Activated naive CD8-positive, alpha-beta T cell treated with anti-CD3 and anti-CD28 coated beads, Interleukin-2, amount 50 U/mL, for 24 hours (primary cell): Measurements from ENCODE around the gene KRT75.

Experiments
- ATAC-seq: fragments of 150-1000 bp; cut with Tn5 transposase; one replicate; pipeline ENCODE4 v1.10.0; 2021
- DNase-seq: peaks from one replicate; pipeline ENCODE4 v3.0.0; 2021
- H3K27ac Mint-ChIP-seq: one replicate; pipeline ENCODE4 v1.8.0; 2021; ENCODE audit warnings: mild to moderate bottlenecking, mixed read lengths
- H3K27me3 Mint-ChIP-seq: one replicate; pipeline ENCODE4 v1.8.0; 2021; ENCODE audit warnings: mixed read lengths
- H3K36me3 Mint-ChIP-seq: one replicate; pipeline ENCODE4 v1.8.0; 2021; ENCODE audit warnings: low read depth, mixed read lengths
- H3K4me1 Mint-ChIP-seq: one replicate; pipeline ENCODE4 v1.8.0; 2021; ENCODE audit warnings: mixed read lengths
- H3K4me3 Mint-ChIP-seq: one replicate; pipeline ENCODE4 v1.8.0; 2021; ENCODE audit warnings: mild to moderate bottlenecking, moderate library complexity, mixed read lengths
- H3K9me3 Mint-ChIP-seq: one replicate; pipeline ENCODE4 v1.8.0; 2021; ENCODE audit warnings: mixed read lengths

Gene KRT75

DNA sequence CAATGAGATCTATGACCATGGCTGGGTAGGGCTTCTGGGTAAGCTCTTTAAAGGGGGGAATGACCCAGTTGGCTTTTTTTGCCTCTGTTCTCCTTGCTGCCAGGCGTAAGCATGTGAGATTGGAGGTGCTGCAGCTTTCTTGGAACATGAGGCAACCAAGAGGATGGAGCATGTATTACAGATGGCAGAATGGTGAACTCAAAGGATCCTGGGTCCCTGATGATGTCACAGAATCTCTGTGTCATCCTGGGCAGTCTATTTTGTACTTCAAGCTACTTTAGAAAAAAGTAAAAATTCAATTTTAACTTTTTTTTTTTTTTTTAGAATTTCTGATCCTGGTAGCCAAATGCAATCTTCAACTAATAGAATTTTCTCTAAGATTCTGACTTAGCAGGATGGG lies 36.0 kb downstream of the KRT75 start:
- no peak overlapping the region for H3K4me3 Mint-ChIP-seq
- ATAC-seq (no peak), DNase-seq (no peak)
- H3K27me3 Mint-ChIP-seq, result no peaks in the 10 kb centered on the region
- no peaks in the 10 kb centered on the region for H3K9me3 Mint-ChIP-seq
- H3K27ac Mint-ChIP-seq, result no peak overlapping the region
- H3K36me3 Mint-ChIP-seq, result no peaks in the 10 kb centered on the region
- peaks cover 7% of the 10 kb centered on the region for H3K4me1 Mint-ChIP-seq

DNA sequence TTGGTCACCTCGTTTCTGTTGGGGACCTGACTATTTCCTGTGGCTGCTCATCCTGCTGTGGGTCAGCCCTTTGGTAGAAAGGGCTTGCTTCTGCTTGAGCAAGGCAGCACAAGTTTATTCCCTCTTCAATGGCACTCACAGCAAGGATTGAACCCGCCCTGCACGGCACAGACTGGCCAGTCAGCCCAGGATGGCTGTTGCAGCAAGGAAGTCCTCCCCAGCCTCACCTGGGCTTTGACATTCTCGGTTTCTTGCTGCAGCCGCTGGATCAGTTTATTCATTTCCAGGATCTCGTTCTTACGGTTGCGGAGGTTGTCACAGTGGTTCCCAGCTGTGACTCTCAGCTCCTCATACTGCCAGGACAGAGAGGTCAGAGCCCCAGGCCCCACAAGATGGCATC lies 37.5 kb downstream of the KRT75 start:
- DNase-seq (no peak), ATAC-seq (no peak)
- no peaks in the 10 kb centered on the region for H3K36me3 Mint-ChIP-seq
- H3K27me3 Mint-ChIP-seq, result no peaks in the 10 kb centered on the region
- H3K4me1 Mint-ChIP-seq, result peaks cover 7% of the 10 kb centered on the region
- no peak overlapping the region for H3K4me3 Mint-ChIP-seq
- no peaks in the 10 kb centered on the region for H3K9me3 Mint-ChIP-seq
- no peak overlapping the region for H3K27ac Mint-ChIP-seq

DNA sequence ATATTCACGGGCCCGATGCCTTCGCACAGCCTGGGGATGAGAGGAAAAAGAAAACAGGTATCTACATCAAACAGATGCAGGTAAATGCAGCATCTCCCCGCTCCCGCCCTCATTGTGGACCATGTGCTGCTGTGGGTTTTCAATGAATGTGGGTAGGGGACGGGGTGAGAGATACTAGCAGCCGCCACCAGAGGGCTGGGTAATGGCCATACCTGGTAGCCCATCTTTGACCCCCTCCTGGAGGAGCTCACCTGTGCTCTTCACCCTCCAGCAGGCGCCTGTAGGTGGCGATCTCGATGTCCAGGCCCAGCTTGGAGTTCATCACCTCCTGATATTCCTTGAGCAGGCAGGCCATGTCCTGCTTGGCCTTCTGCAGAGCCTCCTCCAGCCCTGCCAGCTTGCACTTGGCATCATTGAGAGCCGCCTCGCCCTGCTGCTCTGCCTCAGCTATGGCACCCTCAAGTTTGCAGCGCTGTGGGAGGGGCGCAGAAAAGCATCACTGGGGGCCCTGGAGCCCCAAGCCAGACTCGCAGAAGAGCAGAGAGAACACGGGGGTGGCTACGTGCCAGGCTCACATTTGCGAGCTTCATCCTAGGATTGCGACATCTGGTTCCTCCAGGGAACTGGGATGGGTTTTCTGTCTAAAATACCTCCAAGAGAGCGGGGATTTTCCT lies 38.3 kb downstream of the KRT75 start:
- no peak for ATAC-seq
- H3K36me3 Mint-ChIP-seq, result no peaks in the 10 kb centered on the region
- H3K4me1 Mint-ChIP-seq, result peaks cover 7% of the 10 kb centered on the region
- H3K9me3 Mint-ChIP-seq, result no peaks in the 10 kb centered on the region
- no peak overlapping the region for H3K27ac Mint-ChIP-seq
- peak; percentile 7 for DNase-seq
- no peaks in the 10 kb centered on the region for H3K27me3 Mint-ChIP-seq
- H3K4me3 Mint-ChIP-seq, result no peak overlapping the region

DNA sequence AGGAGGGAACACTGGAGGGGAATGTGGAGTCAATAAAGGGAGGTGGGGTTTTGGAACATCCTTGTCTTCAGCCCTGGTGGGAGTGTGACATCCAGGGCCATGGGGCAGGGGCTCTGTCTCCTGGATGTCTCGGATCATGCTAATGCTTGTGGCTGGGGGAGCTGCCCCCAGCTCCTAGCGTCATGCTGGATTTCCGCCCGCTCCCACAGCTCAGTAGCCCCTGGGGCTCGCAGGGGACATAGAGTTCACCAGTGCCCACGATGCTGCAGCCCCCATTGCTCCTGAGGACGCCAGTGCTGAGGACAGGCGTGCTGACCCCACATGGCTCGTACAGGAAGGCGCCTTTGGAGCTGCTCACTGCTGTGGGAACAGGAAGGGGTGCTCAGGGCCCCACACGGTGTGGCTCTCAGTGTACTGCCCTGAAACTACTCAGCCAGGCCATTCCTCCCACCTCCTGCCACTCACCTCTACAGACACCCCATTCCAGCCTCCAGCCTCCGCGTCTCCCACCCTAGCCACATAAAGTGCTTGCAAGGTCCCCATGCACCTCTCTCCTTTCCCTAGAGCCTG lies 39.2 kb downstream of the KRT75 start:
- H3K4me3 Mint-ChIP-seq, result no peak overlapping the region
- no peaks in the 10 kb centered on the region for H3K36me3 Mint-ChIP-seq
- peaks cover 7% of the 10 kb centered on the region for H3K4me1 Mint-ChIP-seq
- no peak overlapping the region for H3K27ac Mint-ChIP-seq
- no peak for ATAC-seq
- DNase-seq, result no peak
- H3K27me3 Mint-ChIP-seq, result no peaks in the 10 kb centered on the region
- no peaks in the 10 kb centered on the region for H3K9me3 Mint-ChIP-seq

DNA sequence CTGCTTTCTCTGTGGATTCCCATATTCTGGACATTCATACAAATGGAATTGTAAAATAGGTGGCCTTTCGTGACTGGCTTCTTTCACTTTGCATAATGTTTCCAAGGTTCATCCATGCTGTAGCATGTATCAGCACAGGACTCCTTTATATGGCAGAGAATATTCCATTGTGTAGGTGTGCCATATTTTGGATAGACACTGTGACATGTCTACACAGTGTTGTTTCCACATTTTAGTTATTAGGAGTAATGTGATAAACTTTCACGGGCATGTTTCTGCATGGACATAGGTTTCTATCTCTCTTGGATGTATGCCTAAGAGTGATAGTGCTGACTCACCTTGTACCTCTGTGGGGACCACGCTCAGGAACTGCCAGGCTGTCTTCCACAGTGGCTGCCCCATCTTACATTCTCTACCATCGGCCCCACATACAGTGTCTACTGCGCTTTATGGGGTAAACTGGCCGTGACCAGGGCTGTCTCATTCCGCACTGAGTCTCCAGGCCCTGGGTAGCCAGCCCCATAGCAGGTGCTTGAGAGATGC lies 41.6 kb downstream of the KRT75 start:
- Mint-ChIP-seq H3K9me3 (no peaks in the 10 kb centered on the region), H3K27me3 (no peaks in the 10 kb centered on the region), H3K36me3 (no peaks in the 10 kb centered on the region), H3K27ac (no peak overlapping the region), H3K4me1 (no peaks in the 10 kb centered on the region), H3K4me3 (no peak overlapping the region)
- DNase-seq (no peak), ATAC-seq (no peak)

DNA sequence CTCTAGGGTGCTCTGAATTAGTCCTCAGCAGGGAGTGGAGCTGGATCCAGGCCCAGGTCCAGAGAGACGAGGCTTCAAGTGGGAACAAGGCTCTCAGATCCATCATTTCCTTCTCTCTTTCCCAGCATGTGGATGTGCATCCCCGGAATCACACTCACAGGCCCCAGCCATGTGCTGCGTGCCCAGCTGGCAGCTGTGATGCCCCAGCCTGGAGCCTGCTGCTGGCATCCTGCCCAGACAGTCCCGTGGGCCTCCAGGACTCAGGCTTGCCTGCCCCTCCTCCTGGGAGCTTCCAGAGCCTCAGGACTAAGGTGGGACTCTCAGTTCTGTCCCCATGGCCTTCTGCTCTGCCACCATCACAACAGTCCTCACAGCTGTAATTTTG lies 42.6 kb downstream of the KRT75 start:
- H3K27ac Mint-ChIP-seq, result no peak overlapping the region
- no peaks in the 10 kb centered on the region for H3K36me3 Mint-ChIP-seq
- no peak overlapping the region for H3K4me3 Mint-ChIP-seq
- no peaks in the 10 kb centered on the region for H3K9me3 Mint-ChIP-seq
- no peaks in the 10 kb centered on the region for H3K4me1 Mint-ChIP-seq
- ATAC-seq (no peak), DNase-seq (no peak)
- no peaks in the 10 kb centered on the region for H3K27me3 Mint-ChIP-seq

DNA sequence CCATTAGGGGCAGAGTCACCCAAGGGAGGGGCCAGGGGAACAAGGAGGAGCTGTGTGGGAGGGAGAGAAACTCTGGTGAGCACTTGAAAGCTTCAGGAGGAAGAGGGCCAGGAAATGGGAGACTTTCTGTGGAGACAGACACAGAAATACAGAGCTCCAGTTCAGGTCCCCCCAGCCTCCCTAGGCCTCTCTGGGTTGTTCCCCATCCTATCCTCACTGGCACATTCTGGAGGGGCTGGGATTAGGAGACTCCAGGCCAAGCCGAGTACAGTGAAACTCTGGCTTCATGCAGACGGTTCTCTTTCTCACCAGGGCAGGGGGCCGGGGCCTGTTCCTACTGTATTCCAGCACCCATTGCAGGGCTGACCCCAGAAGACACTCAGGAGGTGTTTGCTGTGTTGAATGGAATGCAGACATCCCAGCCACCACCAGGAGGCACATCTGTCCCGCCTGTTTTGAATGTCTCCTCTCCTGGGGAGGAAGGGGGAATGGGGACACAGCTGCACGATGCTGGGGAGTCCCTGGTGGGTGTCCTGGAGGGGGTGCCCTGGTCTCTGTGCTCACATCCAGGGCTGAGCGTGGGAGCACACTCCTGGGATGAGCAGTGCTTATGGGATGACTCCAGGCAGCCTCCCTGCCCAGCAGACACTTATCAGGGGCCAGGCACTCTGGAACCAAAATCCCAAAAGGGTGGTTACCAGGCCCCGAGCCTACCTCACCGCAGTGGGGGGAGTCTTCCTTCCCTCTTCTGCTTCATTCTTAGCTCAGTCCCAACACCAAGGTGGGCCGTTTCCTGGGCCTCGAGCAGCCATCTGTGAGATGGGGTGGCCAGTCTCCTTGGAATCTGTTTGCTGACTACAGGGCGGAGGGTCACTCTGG lies 43.2 kb downstream of the KRT75 start:
- Mint-ChIP-seq H3K4me1 (no peaks in the 10 kb centered on the region), H3K4me3 (no peak overlapping the region), H3K9me3 (no peaks in the 10 kb centered on the region), H3K27ac (no peak overlapping the region), H3K36me3 (no peaks in the 10 kb centered on the region), H3K27me3 (no peaks in the 10 kb centered on the region)
- DNase-seq (no peak), ATAC-seq (no peak)

DNA sequence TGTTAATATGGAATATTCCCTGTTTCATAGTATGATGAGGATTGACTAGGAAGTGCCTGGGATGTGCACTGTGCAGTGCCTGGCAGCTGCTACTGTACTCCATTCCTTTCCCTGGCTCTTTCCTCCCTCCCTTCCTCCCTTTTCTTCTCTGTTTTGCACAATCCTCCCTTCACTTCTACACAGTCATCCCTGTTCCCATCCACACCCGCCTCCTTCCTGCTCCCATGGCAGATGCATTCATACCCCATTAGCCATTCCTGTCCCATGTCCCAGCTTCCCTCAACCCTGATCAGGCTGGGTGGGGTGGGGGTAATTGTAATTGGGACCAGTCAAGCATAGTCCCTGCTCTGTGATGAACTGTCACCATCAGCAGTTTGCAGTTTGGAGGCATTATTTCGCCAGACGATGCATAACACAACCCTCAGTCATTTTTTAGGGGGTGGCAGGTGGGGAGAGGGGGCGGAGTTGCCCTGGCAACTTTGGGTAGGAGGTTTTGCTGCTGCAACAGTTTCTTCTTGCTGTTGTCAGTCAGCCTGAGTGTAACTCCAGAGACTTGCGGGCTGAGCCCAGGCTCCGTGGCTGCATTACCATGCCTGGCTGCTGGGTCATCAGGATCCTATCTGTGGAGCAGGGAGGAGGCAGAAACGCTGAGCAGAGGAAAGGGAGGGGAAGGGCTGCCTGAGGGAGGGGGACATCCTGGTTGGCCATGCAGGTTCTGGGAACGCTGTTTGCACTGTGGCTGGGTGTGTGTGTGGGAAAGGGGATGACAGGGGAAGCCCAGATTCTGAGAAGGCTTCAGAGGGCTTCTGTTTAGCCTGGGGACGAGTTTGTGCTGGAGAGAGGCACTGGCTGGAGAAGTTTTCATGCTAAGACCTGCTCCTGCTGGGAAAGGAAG lies 44.6 kb downstream of the KRT75 start:
- no peak overlapping the region for H3K4me3 Mint-ChIP-seq
- no peaks in the 10 kb centered on the region for H3K27me3 Mint-ChIP-seq
- no peaks in the 10 kb centered on the region for H3K36me3 Mint-ChIP-seq
- H3K4me1 Mint-ChIP-seq, result no peaks in the 10 kb centered on the region
- ATAC-seq (no peak), DNase-seq (no peak)
- no peaks in the 10 kb centered on the region for H3K9me3 Mint-ChIP-seq
- no peak overlapping the region for H3K27ac Mint-ChIP-seq

DNA sequence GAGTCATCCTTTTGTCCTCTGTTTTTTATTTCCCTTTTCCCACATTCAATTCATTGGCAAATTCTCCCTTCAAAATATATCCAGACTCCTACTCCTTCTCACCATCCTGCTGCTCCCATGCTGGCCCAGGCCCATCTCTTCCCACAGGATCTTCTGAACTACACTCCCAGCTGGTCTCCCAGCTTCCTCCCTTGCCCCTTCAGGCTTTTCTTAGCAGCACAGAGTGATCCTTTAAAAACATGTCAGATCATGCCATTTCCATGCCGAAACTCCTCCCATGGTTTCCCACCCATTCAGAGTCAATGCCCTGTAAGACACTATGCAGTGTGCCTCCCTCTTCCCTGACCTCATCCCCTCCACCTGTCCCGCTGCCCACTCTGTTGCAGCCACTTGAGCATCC lies 46.3 kb downstream of the KRT75 start:
- no peak overlapping the region for H3K4me3 Mint-ChIP-seq
- no peaks in the 10 kb centered on the region for H3K27me3 Mint-ChIP-seq
- DNase-seq, result no peak
- H3K9me3 Mint-ChIP-seq, result no peaks in the 10 kb centered on the region
- H3K4me1 Mint-ChIP-seq, result peaks cover 4% of the 10 kb centered on the region
- H3K27ac Mint-ChIP-seq, result no peak overlapping the region
- H3K36me3 Mint-ChIP-seq, result no peaks in the 10 kb centered on the region
- no peak for ATAC-seq

DNA sequence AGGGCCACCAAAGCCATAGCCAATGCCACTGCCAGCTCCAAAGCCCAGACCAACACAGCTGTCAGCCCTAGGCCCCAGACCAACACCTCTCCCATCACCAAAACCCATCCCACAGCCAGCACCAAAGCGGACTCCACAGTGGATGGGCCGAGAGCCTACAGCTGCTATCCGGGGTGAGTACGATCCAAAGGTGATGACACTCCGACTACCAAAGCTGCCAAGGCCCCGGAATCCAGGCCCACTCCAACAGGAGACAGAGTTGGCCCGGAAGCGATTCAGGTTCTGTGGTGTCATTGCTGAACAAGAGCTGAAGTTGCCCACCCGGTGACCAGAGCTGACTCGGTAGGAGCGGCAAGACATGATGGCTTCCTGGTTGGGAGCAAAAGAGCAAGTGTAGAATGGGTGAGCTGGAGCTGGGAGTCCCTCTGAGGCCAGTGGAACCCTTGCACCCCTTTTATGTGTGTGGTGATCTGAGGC lies 48.9 kb downstream of the KRT75 start, which contains the start of gene KRT84:
Gene KRT84, minus strand, starts transcription at position 427 of the 477 bp plus-strand sequence. Its CDS starts 67 bp downstream, at position 360.
- ATAC-seq, result no peak
- peaks cover 8% of the 10 kb centered on the region for H3K4me1 Mint-ChIP-seq
- H3K4me3 Mint-ChIP-seq, result no peak within 1 kb of the TSS
- no peak for DNase-seq
- no peaks in the 10 kb centered on the region for H3K36me3 Mint-ChIP-seq
- H3K9me3 Mint-ChIP-seq, result no peaks in the 10 kb centered on the region
- no peak within 1 kb of the TSS for H3K27ac Mint-ChIP-seq
- H3K27me3 Mint-ChIP-seq, result no peaks in the 10 kb centered on the region

DNA sequence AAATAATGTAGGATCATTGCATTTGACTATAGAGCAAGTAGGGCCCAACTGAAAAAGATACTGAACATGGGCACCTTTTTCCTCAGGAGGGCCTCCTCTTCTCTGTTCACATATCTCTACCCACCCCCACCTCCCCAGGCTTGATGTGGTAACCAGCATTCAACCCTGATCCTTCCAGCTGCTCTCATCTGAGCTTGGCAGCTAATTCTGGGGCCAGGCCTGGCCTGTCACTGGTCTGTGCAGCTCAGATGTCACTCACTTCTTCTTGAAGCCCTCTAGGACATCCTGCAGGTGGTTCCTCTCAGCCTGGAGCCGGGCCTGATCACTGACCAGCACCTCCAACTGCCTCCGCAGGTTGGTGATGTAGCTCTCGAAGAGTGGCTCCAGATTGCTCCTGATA lies 50.8 kb downstream of the KRT75 start:
- H3K27me3 Mint-ChIP-seq, result no peaks in the 10 kb centered on the region
- H3K27ac Mint-ChIP-seq, result no peak overlapping the region
- no peak for ATAC-seq
- no peaks in the 10 kb centered on the region for H3K9me3 Mint-ChIP-seq
- no peak for DNase-seq
- no peak overlapping the region for H3K4me3 Mint-ChIP-seq
- H3K36me3 Mint-ChIP-seq, result no peaks in the 10 kb centered on the region
- H3K4me1 Mint-ChIP-seq, result peaks cover 8% of the 10 kb centered on the region

DNA sequence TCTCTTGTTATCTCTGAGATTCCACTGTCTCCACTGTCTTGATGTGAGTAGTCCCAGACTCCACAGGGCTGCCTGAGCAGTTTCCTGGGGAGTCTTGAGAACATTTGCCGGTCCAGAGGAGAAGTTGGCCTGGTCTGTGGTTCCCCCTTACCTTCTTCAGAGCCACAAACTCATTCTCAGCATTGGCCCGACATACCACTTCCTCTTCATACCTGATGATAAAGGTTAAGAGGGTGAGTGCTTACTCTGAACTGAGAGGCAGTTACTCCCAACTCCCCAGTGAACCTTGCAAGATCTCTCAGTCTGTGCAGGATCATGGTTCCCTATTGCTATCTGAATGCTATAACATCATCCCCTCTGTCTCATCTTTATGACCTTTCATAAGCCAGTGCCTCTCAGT lies 51.3 kb downstream of the KRT75 start:
- H3K36me3 Mint-ChIP-seq, result no peaks in the 10 kb centered on the region
- no peak overlapping the region for H3K4me3 Mint-ChIP-seq
- H3K27me3 Mint-ChIP-seq, result no peaks in the 10 kb centered on the region
- no peaks in the 10 kb centered on the region for H3K9me3 Mint-ChIP-seq
- no peak overlapping the region for H3K27ac Mint-ChIP-seq
- peak; percentile 31 for ATAC-seq
- DNase-seq, result no peak
- peaks cover 8% of the 10 kb centered on the region for H3K4me1 Mint-ChIP-seq

DNA sequence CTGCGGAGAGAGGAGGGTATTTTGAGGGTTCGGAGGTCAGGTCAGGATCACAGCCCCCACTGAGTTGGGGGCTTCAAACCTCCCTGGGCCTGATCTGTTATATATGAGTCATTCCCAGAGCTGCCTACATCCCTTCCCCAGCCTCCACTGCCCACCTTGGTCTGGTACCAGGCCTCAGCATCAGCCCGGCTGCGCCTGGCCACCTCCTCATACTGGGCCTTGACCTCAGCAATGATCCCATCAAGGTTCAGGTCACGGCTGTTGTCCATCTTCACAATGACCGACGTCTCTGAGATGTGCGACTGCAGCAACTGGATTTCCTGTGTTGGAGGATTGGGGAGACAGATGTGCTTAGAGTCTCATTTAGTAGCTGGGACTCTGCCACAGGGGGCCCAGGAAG lies 53.0 kb downstream of the KRT75 start:
- H3K27ac Mint-ChIP-seq, result no peak overlapping the region
- peaks cover 3% of the 10 kb centered on the region for H3K27me3 Mint-ChIP-seq
- DNase-seq (no peak), ATAC-seq (no peak)
- no peaks in the 10 kb centered on the region for H3K36me3 Mint-ChIP-seq
- H3K4me3 Mint-ChIP-seq, result no peak overlapping the region
- H3K9me3 Mint-ChIP-seq, result no peaks in the 10 kb centered on the region
- peaks cover 8% of the 10 kb centered on the region for H3K4me1 Mint-ChIP-seq

DNA sequence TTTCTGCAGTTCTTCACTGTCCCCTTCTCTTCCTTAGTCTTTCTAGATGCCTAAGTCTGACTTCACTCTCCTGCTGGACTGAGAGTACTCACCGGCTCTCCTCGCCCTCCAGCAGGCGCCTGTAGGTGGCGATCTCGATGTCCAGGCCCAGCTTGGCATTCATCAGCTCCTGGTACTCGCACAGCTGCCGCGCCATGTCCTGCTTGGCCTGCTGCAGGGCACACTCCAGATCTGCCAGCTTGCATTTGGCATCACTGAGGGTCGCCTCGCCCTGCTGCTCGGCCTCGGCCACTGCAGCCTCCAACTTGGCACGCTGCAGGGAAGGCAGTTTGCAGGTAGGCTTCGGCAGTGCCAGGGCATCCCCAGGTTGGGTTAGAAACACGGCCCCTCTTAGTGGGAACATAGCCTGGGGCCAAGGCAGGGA lies 53.9 kb downstream of the KRT75 start:
- H3K36me3 Mint-ChIP-seq, result no peaks in the 10 kb centered on the region
- H3K27me3 Mint-ChIP-seq, result peaks cover 3% of the 10 kb centered on the region
- H3K27ac Mint-ChIP-seq, result no peak overlapping the region
- H3K9me3 Mint-ChIP-seq, result no peaks in the 10 kb centered on the region
- H3K4me1 Mint-ChIP-seq, result peaks cover 8% of the 10 kb centered on the region
- H3K4me3 Mint-ChIP-seq, result no peak overlapping the region
- ATAC-seq, result no peak
- DNase-seq, result peak; percentile 16
